ENCODE measurements around the gene TEX36.

GRCh38 chr10:125692601-125693523 is 9.9 kb upstream of the TEX36 start:
- TF ChIP-seq CTCF (conservative IDR thresholded peaks at IDR 0.05) (no peak), EZH2 (IDR thresholded peaks at IDR 0.05; ENCODE audit: low read depth) (no peak)
